Erythroblast (primary cell): Measurements from ENCODE around the gene CST5.

ENCODE experiments used
- GATA1 ChIP-seq: IDR thresholded peaks from 2 replicates; pipeline ENCODE4 v1.6.1; 2011; ENCODE audit warnings: low read depth, mild to moderate bottlenecking, control low read depth, low read length, moderate library complexity
- POLR2A ChIP-seq: IDR thresholded peaks from 2 replicates; pipeline ENCODE4 v1.6.1; 2011; ENCODE audit warnings: mild to moderate bottlenecking, low read length

GRCh38 chr20:23867152-23867776, 12.3 kb downstream of the CST5 start:
- TF ChIP-seq POLR2A (no peak), GATA1 (no peak)
